ENCODE measurements around the gene SLIT3.

DNA sequence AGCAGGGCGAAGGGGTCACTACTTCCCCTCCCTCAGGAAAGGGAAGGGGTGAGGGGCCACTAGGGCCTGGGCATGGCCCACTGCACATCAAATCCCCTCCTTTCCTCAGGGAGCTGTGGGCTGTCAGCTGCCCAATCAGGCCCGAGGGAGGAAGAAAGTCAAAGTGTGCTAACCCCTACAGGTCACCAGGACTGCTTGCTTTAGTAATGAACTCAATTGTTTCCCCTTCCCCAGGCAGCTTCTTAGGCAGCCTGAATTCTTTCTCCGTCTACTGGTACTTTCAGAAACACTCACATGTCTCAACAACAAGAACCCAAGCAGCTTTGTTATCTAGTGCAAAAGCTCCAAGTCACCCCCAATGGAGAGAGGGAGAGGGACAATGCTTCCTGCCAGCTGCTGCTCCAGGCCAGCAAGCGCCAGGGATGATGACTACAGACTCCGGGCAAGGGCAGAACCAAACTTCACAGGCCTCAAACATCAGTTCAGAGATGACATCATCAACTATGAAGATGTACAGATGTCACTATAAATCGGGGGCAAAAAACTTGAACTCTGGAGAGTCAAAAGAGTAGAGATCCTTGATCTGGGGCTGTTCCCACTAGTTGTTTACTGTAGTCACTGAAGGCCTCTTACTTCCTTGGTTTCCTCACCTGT, 100.7 kb downstream of the SLIT3 start:
- TF ChIP-seq, protein P1, sequence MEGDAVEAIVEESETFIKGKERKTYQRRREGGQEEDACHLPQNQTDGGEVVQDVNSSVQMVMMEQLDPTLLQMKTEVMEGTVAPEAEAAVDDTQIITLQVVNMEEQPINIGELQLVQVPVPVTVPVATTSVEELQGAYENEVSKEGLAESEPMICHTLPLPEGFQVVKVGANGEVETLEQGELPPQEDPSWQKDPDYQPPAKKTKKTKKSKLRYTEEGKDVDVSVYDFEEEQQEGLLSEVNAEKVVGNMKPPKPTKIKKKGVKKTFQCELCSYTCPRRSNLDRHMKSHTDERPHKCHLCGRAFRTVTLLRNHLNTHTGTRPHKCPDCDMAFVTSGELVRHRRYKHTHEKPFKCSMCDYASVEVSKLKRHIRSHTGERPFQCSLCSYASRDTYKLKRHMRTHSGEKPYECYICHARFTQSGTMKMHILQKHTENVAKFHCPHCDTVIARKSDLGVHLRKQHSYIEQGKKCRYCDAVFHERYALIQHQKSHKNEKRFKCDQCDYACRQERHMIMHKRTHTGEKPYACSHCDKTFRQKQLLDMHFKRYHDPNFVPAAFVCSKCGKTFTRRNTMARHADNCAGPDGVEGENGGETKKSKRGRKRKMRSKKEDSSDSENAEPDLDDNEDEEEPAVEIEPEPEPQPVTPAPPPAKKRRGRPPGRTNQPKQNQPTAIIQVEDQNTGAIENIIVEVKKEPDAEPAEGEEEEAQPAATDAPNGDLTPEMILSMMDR (IDR thresholded peaks at IDR 0.05), result no peak
- TF ChIP-seq POLR2A (IDR thresholded peaks at IDR 0.05), result no peak
